ENCODE results near the gene PHAF1. TPM values are rescaled to one million over a fixed set of nuclear protein-coding genes. Genes with fewer than 3 reads are reported as not detected.

Gene PHAF1
- total and polyA plus RNA-seq, 2 experiments from 2014 or later, result 15.2 to 24.4 TPM

GRCh38 chr16:67181346-67181745, 71.6 kb downstream of the PHAF1 start:
- peak; percentile 92 for DNase-seq
- H3K36me3 ChIP-seq (ENCODE audit: low read depth), result no peaks in the 10 kb centered on the region
- H2AFZ ChIP-seq, result no peak overlapping the region
- TF ChIP-seq EZH2phosphoT487 (IDR thresholded peaks at IDR 0.05; ENCODE audit: insufficient read depth, low read depth), result no peak
- H3F3A ChIP-seq (ENCODE audit: insufficient read depth), result peaks cover 18% of the 10 kb centered on the region
- H4K20me1 ChIP-seq (ENCODE audit: insufficient read depth), result no peaks in the 10 kb centered on the region
- no peaks in the 10 kb centered on the region for H3K9me3 ChIP-seq (ENCODE audit: low read depth)
- H3K4me2 ChIP-seq (ENCODE audit: unreplicated experiment), result peak overlapping the region; percentile 34
- no peaks in the 10 kb centered on the region for H3K9me2 ChIP-seq (ENCODE audit: insufficient read depth)
- H3K4me3 ChIP-seq, result 0 out of 2 replicates have a peak overlapping the region, but pooled peaks have one; percentile 5
- H3K79me2 ChIP-seq (ENCODE audit: insufficient read depth), result peaks cover 12% of the 10 kb centered on the region
- no peak overlapping the region for H3K9ac ChIP-seq
- in situ Hi-C loops (cut with MboI), result no loop called here
- H3K27me3 ChIP-seq (replicated peaks; ENCODE audit: insufficient read depth), result no peaks in the 10 kb centered on the region
- peak overlapping the region; percentile 40; the same call in 1 of the 2 replicates for H3K27ac ChIP-seq
- WGBS, 2 experiments (ENCODE audit: low coverage in 1 of 2, low lambda C conversion rate in 2 of 2, missing lambda C conversion rate in 2 of 2), result 0 to 2% methylated on average over 2 of the region's 2 CpGs
- H3K4me1 ChIP-seq (ENCODE audit: insufficient read depth), result peaks cover 24% of the 10 kb centered on the region

- DNase-seq, result no peak
- H3K4me2 ChIP-seq (ENCODE audit: unreplicated experiment), result peak overlapping the region; percentile 73
- no peaks in the 10 kb centered on the region for H3K36me3 ChIP-seq (ENCODE audit: low read depth)
- no peaks in the 10 kb centered on the region for H4K20me1 ChIP-seq (ENCODE audit: insufficient read depth)
- no peaks in the 10 kb centered on the region for H3K9me2 ChIP-seq (ENCODE audit: insufficient read depth)
- peaks cover 18% of the 10 kb centered on the region for H3F3A ChIP-seq (ENCODE audit: insufficient read depth)
- no peak overlapping the region for H2AFZ ChIP-seq
- no peaks in the 10 kb centered on the region for H3K9me3 ChIP-seq (ENCODE audit: low read depth)
- no peak overlapping the region for H3K27ac ChIP-seq
- no peak overlapping the region; the same call in 1 of the 2 replicates for H3K4me3 ChIP-seq
- WGBS, 2 experiments (ENCODE audit: low coverage in 1 of 2, low lambda C conversion rate in 2 of 2, missing lambda C conversion rate in 2 of 2), result 95 to 100% methylated on average over 2 of the region's 2 CpGs
- in situ Hi-C loops (cut with MboI), result no loop called here
- peaks cover 24% of the 10 kb centered on the region for H3K4me1 ChIP-seq (ENCODE audit: insufficient read depth)
- H3K9ac ChIP-seq, result no peak overlapping the region
- H3K27me3 ChIP-seq (replicated peaks; ENCODE audit: insufficient read depth), result no peaks in the 10 kb centered on the region
- peaks cover 12% of the 10 kb centered on the region for H3K79me2 ChIP-seq (ENCODE audit: insufficient read depth)
- TF ChIP-seq EZH2 (IDR thresholded peaks at IDR 0.05; ENCODE audit: insufficient read depth, poor library complexity, severe bottlenecking) (no peak), EZH2phosphoT487 (IDR thresholded peaks at IDR 0.05; ENCODE audit: insufficient read depth, low read depth) (no peak)
These were observed 72.5 kb downstream of the PHAF1 start for GRCh38 chr16:67182288-67182687.

- Histone ChIP-seq H3K9me3 (ENCODE audit: low read depth) (no peaks in the 10 kb centered on the region), H3K9me2 (ENCODE audit: insufficient read depth) (no peaks in the 10 kb centered on the region), H3K27me3 (replicated peaks; ENCODE audit: insufficient read depth) (no peaks in the 10 kb centered on the region), H3K4me3 (peak overlapping the region; percentile 79), H2AFZ (peak overlapping the region; percentile 69), H3K9ac (peak overlapping the region; percentile 81), H3K36me3 (ENCODE audit: low read depth) (no peaks in the 10 kb centered on the region), H3K4me2 (ENCODE audit: unreplicated experiment) (peak overlapping the region; percentile 73), H3F3A (ENCODE audit: insufficient read depth) (peaks cover 18% of the 10 kb centered on the region), H3K4me1 (ENCODE audit: insufficient read depth) (peaks cover 24% of the 10 kb centered on the region), H4K20me1 (ENCODE audit: insufficient read depth) (no peaks in the 10 kb centered on the region), H3K79me2 (ENCODE audit: insufficient read depth) (peaks cover 12% of the 10 kb centered on the region), H3K27ac (peak overlapping the region; percentile 82)
- no peak for TF ChIP-seq EZH2 (IDR thresholded peaks at IDR 0.05; ENCODE audit: insufficient read depth, poor library complexity, severe bottlenecking)
- 1 to 5% methylated on average over 11 of the region's 11 CpGs for WGBS, 2 experiments (ENCODE audit: low coverage in 1 of 2, low lambda C conversion rate in 2 of 2, missing lambda C conversion rate in 2 of 2)
- no peak for DNase-seq
- in situ Hi-C loops (cut with MboI), result no loop called here
These were observed 73.5 kb downstream of the PHAF1 start for GRCh38 chr16:67183284-67183626.

DNA sequence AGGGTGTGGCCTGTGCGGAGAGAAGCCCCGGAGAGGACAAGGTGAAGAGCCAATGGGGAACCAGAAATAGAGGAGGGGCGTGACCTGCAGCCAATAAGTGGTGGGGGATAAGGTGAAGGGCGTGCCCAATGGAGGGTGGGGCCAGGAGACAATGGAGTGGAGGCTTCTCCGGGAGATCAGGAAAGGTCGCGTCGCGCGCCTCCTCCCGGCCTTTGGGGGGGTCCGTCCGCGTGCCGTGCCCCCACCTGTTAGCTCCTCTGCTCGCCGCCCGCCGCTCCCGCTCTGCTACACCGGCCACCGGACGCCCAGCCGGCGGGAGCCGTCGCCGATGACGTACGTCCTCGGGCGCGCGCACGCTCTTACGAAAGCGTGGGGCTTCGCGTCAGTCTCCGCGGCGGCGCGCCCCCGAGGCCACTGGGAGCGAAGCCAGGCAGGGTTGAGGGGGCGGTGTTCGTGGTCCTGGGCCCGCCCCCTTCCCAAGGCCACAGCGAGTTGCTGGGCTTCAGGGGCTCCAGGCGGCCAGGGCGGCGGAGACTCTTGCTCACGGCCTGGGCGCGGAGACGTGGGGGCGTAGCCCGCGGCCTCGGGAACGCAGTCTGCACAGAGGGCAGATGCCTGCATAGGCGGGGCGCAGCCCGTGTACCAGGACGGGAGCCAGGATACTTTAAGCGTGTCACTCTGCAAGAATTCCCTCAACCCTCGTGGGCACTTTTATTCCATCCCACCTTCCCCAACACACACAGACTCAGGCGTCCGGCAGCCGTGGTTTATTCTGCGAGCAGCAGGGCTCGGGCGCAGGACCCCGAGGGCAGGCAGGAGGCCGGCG, 74.1 kb downstream of the PHAF1 start, which contains the start of gene MATCAP1:
MATCAP1 (minus strand) TSS at position 337 of the 826 bp plus-strand sequence. CDS start 3,353 bp downstream, outside the sequence.
- Histone ChIP-seq H3K27me3 (replicated peaks; ENCODE audit: insufficient read depth) (no peaks in the 10 kb centered on the region), H2AFZ (peak within 1 kb of the TSS; percentile 69), H4K20me1 (ENCODE audit: insufficient read depth) (no peaks in the 10 kb centered on the region), H3K79me2 (ENCODE audit: insufficient read depth) (peaks cover 12% of the 10 kb centered on the region), H3K4me2 (ENCODE audit: unreplicated experiment) (peak within 1 kb of the TSS; percentile 73), H3K4me3 (peak within 1 kb of the TSS; percentile 79), H3K9ac (peak within 1 kb of the TSS; percentile 81), H3K9me3 (ENCODE audit: low read depth) (no peaks in the 10 kb centered on the region), H3K9me2 (ENCODE audit: insufficient read depth) (no peaks in the 10 kb centered on the region), H3K27ac (peak within 1 kb of the TSS; percentile 82), H3K36me3 (ENCODE audit: low read depth) (no peaks in the 10 kb centered on the region), H3K4me1 (ENCODE audit: insufficient read depth) (peaks cover 24% of the 10 kb centered on the region), H3F3A (ENCODE audit: insufficient read depth) (peaks cover 18% of the 10 kb centered on the region)
- 1% methylated on average over 67 to 76 of the region's 77 CpGs for WGBS, 2 experiments (ENCODE audit: low coverage in 1 of 2, low lambda C conversion rate in 2 of 2, missing lambda C conversion rate in 2 of 2)
- TF ChIP-seq EZH2phosphoT487 (IDR thresholded peaks at IDR 0.05; ENCODE audit: insufficient read depth, low read depth), result no peak
- TF ChIP-seq EZH2 (IDR thresholded peaks at IDR 0.05; ENCODE audit: insufficient read depth, poor library complexity, severe bottlenecking), result no peak
- peak; percentile 98 for DNase-seq
- in situ Hi-C loops (cut with MboI), result no loop called here

Measured in GM23248 (cell line).